COLO668 (cell line): ENCODE data around the gene RD3L.
A peak's percentile ranks its signal among the peaks of the same experiment; 100 is the strongest.
"Not testable (repeated sequence)": the region's sequence is repeated elsewhere in the genome, so short reads cannot be mapped to it uniquely, and the experiment has no call there.

ENCODE experiments used
- DNase-seq: peaks from one replicate; lab custom pipeline; 2025; ENCODE audit not compliant: unreplicated experiment; lab: John Stamatoyannopoulos, UW

RD3L gene

GRCh38 chr14:103928011-103928890 lies 14.1 kb downstream of the RD3L start, which contains the start of gene TDRD9:
Gene TDRD9 (plus strand): TSS chr14:103928456. CDS start chr14:103928510, 54 bp downstream.
- DNase-seq = no peak

GRCh38 chr14:103927566-103927965 lies 14.8 kb downstream of the RD3L start:
- DNase-seq = no peak

- DNase-seq = no peak
Observed at GRCh38 chr14:103925316-103925715, 17.0 kb downstream of the RD3L start.

- DNase-seq = no peak
Observed at GRCh38 chr14:103923863-103924262, 18.5 kb downstream of the RD3L start.

GRCh38 chr14:103921855-103922200 lies 20.5 kb downstream of the RD3L start:
- not testable (repeated sequence) for DNase-seq

- DNase-seq = peak; percentile 97
Observed at GRCh38 chr14:103920981-103921854, 21.1 kb downstream of the RD3L start.

GRCh38 chr14:103916636-103917262 lies 25.6 kb downstream of the RD3L start:
- no peak for DNase-seq

GRCh38 chr14:103915616-103916015 lies 26.7 kb downstream of the RD3L start:
- DNase-seq = no peak

- DNase-seq = no peak
Observed at GRCh38 chr14:103910984-103911383, 31.3 kb downstream of the RD3L start.

GRCh38 chr14:103910262-103910935 lies 31.9 kb downstream of the RD3L start:
- DNase-seq = peak; percentile 84

GRCh38 chr14:103909531-103910261 lies 32.6 kb downstream of the RD3L start:
- DNase-seq = no peak

- no peak for DNase-seq
Observed at GRCh38 chr14:103908580-103908979, 33.7 kb downstream of the RD3L start.

GRCh38 chr14:103905842-103906456 lies 36.4 kb downstream of the RD3L start:
- no peak for DNase-seq

- no peak for DNase-seq
Observed at GRCh38 chr14:103904493-103905107, 37.7 kb downstream of the RD3L start.

- DNase-seq = no peak
Observed at GRCh38 chr14:103899833-103900232, 42.5 kb downstream of the RD3L start.

GRCh38 chr14:103899316-103899715 lies 43.0 kb downstream of the RD3L start:
- DNase-seq = no peak

- DNase-seq = no peak
Observed at GRCh38 chr14:103898711-103899110, 43.6 kb downstream of the RD3L start.

GRCh38 chr14:103898204-103898603 lies 44.1 kb downstream of the RD3L start:
- DNase-seq = no peak
